Astrocyte (in vitro differentiated cells and primary cell): ENCODE measurements around the gene GTSE1.

Experiments used
- EZH2 ChIP-seq: IDR thresholded peaks from 2 replicates; pipeline ENCODE4 v1.6.1; 2012; ENCODE audit warnings: mild to moderate bottlenecking, low read length, inconsistent platforms; ENCODE audit not compliant: insufficient read depth
- TF ChIP-seq, protein P1 (sequence below): IDR thresholded peaks from 2 replicates; pipeline ENCODE4 v1.5.1; 2011; ENCODE audit warnings: low read depth, mild to moderate bottlenecking, inconsistent platforms, low read length, moderate library complexity; ENCODE audit not compliant: insufficient read depth

DNA sequence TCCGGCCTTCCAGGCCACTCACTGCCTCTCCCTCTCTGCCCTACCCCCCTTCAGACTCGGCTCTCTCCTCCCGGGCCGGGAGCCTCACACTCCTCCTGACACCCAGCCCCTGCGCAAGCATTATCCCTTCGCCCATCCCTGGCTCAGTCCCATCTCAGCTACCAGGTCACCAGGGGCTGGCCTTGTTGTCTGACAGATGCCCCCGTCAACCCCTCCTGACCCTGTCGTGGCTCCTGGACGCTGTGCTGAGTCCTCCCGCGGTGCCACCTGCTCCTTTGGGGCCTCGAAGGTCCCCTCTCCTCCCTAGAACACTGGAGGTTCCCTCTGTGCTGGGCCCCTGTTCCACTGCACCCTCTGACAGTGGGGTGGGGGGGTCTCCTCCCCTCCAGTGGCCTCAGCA, 71.8 kb downstream of the GTSE1 start:
- TF ChIP-seq, protein P1, sequence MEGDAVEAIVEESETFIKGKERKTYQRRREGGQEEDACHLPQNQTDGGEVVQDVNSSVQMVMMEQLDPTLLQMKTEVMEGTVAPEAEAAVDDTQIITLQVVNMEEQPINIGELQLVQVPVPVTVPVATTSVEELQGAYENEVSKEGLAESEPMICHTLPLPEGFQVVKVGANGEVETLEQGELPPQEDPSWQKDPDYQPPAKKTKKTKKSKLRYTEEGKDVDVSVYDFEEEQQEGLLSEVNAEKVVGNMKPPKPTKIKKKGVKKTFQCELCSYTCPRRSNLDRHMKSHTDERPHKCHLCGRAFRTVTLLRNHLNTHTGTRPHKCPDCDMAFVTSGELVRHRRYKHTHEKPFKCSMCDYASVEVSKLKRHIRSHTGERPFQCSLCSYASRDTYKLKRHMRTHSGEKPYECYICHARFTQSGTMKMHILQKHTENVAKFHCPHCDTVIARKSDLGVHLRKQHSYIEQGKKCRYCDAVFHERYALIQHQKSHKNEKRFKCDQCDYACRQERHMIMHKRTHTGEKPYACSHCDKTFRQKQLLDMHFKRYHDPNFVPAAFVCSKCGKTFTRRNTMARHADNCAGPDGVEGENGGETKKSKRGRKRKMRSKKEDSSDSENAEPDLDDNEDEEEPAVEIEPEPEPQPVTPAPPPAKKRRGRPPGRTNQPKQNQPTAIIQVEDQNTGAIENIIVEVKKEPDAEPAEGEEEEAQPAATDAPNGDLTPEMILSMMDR, result no peak
- no peak for TF ChIP-seq EZH2
